GM12892 (cell line): ENCODE measurements around the gene MEGF9.

Source experiments
- POLR2A ChIP-seq: IDR thresholded peaks from 2 replicates; pipeline ENCODE4 v1.6.1; 2011; ENCODE audit warnings: low read depth, low read length, control low read depth
- TAF1 ChIP-seq: IDR thresholded peaks from 2 replicates; pipeline ENCODE4 v1.6.1; 2011; ENCODE audit warnings: low read depth, mild to moderate bottlenecking, control low read depth, low read length, borderline replicate concordance

- no peak for TF ChIP-seq TAF1
- no peak for TF ChIP-seq POLR2A
Measured at GRCh38 chr9:120592210-120592609, 122.1 kb downstream of the MEGF9 start.
